GM06990 (cell line): ENCODE measurements around the gene CLASP1.

ENCODE experiments used
- DNase-seq: peaks from one replicate; pipeline ENCODE4 v3.0.0-alpha.2; 2011; ENCODE audit not compliant: insufficient read length; ENCODE audit errors: extremely low read depth
- H3K27me3 ChIP-seq: replicated peaks from 2 replicates; pipeline ENCODE4 v1.6.0; 2011; ENCODE audit warnings: low read length; ENCODE audit not compliant: control insufficient read depth, insufficient read depth
- H3K36me3 ChIP-seq: 2 replicates; pipeline ENCODE4 v1.5.1; 2011; ENCODE audit warnings: low read length; ENCODE audit not compliant: control insufficient read depth, insufficient read depth
- H3K4me3 ChIP-seq: replicated peaks from 2 replicates; pipeline ENCODE4 v1.5.1; 2011; ENCODE audit warnings: low read depth, mild to moderate bottlenecking, control low read depth, low read length
- CTCF ChIP-seq: IDR thresholded peaks from 2 replicates; pipeline ENCODE4 v1.5.1; 2011; ENCODE audit warnings: low read length, control low read depth, mild to moderate bottlenecking, inconsistent platforms; ENCODE audit not compliant: insufficient read depth, poor library complexity, severe bottlenecking

The CLASP1 gene

DNA sequence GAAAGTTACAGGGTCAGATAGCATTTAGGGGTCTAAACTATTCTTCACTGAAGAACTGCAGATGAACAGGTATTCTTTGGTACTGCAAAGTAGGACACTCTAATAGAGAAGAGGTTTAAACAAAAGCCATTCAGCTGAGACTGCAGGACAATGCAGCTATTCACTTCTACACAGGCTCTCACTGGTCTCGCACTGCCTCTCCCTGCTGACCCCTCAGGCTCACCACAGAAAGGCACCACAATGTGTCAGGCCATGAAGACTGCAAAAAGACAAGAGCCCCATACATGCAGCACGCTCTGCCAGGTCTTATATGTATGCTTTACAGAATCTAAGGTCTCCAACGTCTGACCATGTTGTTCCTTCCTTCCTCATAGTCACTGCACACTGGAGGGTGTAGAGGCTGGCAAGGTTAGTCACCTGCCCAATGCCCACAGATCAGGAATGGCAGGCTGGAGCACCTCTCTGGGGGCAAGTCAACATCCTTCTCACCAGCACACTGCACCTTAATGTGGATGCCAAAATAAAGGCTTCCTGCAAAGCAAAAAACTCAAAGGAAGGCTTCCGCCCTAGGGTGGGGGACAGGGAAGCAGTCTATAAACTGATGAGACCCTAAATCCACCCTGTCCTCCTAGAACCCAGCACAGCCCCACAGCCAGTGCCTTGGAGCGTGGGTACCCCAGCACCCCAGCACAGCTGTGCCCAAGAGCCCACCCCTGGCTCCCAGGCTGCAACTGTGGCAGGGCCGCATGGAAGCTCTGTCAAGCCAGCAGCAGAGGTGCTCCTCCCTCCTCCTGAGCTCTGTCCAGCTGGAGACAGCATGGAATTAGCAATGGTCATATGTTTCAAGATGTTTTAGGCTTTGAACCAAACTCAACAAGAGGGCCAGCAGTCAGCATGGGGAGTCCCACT, 129.3 kb downstream of the CLASP1 start:
- Histone ChIP-seq H3K27me3 (no peaks in the 10 kb centered on the region), H3K36me3 (peaks cover 19% of the 10 kb centered on the region), H3K4me3 (no peak overlapping the region)
- no peak for DNase-seq
- no peak for TF ChIP-seq CTCF

- DNase-seq = no peak
- no peak overlapping the region for H3K4me3 ChIP-seq
- H3K27me3 ChIP-seq = no peaks in the 10 kb centered on the region
- H3K36me3 ChIP-seq = peaks cover 17% of the 10 kb centered on the region
- no peak for TF ChIP-seq CTCF
Measured at GRCh38 chr2:121519153-121519552, 130.1 kb downstream of the CLASP1 start.

DNA sequence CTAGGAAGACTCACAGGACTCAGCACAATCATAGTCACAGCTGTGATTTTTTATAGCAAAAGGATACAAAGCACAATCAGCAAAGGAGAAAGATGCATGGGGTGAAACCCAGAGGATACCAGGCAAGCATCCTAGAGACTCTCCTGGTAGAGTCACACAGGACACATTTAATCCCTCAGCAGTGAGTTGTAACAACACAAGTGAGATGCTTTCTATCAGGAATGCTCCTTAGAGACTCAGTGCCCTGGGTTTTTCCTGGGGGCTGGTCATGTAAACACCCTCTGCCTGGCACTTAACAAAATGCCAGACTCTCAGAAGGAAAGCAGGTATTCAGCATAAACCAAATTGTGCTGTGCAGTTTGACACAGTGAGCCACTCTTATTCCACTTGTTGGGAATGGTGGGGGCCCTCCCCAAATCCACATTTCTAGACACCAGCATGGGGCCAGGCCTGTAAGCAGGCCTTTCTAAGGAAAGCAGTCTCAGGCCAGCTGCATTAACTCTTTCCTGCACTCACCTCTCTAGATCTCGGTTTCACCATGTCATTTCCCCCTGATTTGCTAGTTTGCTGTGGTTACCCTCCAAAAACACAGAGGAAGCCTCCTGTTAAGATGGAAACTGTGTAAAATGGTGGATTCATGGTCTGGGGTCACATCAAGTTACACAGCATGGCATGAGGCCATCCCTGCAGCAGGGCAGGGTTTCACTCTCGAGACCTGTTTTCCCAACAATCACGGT, 135.5 kb downstream of the CLASP1 start:
- peaks cover 9% of the 10 kb centered on the region for H3K36me3 ChIP-seq
- TF ChIP-seq CTCF = no peak

DNA sequence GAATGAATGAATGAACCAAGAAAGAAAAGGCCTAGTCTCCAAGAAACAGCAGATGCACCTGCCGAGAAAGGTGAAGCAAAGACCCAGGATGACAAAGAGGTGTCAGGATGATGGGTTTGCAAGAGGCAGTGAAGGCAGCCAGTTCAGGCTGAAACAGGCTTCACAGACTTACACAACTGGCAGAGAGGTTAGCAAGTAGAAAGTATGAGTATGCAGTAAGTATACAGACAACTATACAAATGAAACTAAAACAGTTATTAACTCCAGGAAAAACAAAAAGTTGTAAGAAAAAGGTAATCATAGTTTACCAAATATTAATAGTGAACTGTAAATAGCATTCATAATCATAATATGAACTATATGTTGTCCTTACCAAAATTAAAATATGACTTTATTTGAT, 138.4 kb downstream of the CLASP1 start:
- Histone ChIP-seq H3K27me3 (no peaks in the 10 kb centered on the region), H3K36me3 (peaks cover 7% of the 10 kb centered on the region), H3K4me3 (no peak overlapping the region)
- no peak for DNase-seq
- no peak for TF ChIP-seq CTCF

More for the DNA sequence above, 135.5 kb downstream of the CLASP1 start:
- Histone ChIP-seq H3K27me3 (no peaks in the 10 kb centered on the region), H3K4me3 (no peak overlapping the region)
- no peak for DNase-seq

DNA sequence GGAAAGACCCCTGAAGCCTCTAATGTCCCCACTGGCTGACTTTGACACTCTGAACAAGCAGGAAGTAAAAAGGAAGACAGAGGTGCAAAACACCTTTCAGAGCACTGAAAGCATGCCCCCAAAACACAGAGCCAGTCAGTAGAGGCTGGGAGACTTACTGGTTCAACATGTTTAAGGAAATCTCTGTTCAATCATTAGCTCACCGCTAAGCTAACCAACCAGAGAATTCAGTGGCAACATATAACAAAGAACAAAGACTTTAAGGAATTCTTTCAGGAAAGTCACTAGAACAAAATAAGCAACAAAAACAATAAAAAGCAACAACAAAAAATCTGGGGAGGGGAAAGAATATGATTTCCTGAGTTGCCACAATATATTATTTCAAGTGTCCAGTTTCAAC, 142.6 kb downstream of the CLASP1 start:
- no peak for TF ChIP-seq CTCF
- Histone ChIP-seq H3K4me3 (no peak overlapping the region), H3K27me3 (no peaks in the 10 kb centered on the region), H3K36me3 (peaks cover 13% of the 10 kb centered on the region)
- no peak for DNase-seq
